ENCODE results near the gene TNIP2. TPM values are rescaled to one million over a fixed set of nuclear protein-coding genes. Genes with fewer than 3 reads are reported as not detected.

The TNIP2 gene
- total RNA-seq, 1 donor from 2014 or later, result 19.4 TPM

DNA sequence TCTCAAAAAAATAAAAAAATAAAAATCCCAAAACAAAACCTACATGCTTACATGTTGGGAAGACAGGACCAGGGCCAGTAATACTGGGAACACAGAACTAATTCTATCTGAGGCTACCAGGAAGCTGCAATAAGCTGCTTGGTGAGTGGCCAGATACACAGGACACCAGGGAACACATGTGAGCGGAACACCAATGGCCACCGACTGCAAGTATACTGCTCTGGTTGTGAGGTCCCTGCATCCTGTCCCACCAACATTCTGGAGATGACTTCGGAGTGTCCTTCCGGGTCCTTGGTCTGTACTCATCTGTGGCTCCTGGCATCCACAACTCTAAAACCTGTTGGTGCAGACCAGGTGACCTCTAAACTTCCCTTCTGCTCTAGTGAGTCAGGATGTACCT lies 2.7 kb downstream of the TNIP2 start:
- Histone ChIP-seq H3K27ac (replicated peaks) (no peak overlapping the region), H3K4me3 (no peak overlapping the region), H3K4me1 (peaks cover 65% of the 10 kb centered on the region), H3K9me3 (replicated peaks) (no peaks in the 10 kb centered on the region), H3K36me3 (no peaks in the 10 kb centered on the region), H3K27me3 (ENCODE audit: low read depth) (no peaks in the 10 kb centered on the region)
- TF ChIP-seq, protein P1, sequence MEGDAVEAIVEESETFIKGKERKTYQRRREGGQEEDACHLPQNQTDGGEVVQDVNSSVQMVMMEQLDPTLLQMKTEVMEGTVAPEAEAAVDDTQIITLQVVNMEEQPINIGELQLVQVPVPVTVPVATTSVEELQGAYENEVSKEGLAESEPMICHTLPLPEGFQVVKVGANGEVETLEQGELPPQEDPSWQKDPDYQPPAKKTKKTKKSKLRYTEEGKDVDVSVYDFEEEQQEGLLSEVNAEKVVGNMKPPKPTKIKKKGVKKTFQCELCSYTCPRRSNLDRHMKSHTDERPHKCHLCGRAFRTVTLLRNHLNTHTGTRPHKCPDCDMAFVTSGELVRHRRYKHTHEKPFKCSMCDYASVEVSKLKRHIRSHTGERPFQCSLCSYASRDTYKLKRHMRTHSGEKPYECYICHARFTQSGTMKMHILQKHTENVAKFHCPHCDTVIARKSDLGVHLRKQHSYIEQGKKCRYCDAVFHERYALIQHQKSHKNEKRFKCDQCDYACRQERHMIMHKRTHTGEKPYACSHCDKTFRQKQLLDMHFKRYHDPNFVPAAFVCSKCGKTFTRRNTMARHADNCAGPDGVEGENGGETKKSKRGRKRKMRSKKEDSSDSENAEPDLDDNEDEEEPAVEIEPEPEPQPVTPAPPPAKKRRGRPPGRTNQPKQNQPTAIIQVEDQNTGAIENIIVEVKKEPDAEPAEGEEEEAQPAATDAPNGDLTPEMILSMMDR (IDR thresholded peaks at IDR 0.05; ENCODE audit: borderline replicate concordance), result no peak
- intact Hi-C loops (cut with micrococcal nuclease), result no loop called here
- no peak for DNase-seq

- Histone ChIP-seq H3K9me3 (replicated peaks) (no peaks in the 10 kb centered on the region), H3K27me3 (ENCODE audit: low read depth) (no peaks in the 10 kb centered on the region), H3K4me1 (peaks cover 72% of the 10 kb centered on the region), H3K4me3 (no peak overlapping the region), H3K36me3 (peaks cover 19% of the 10 kb centered on the region), H3K27ac (replicated peaks) (peak overlapping the region; percentile 53)
- intact Hi-C loops (cut with micrococcal nuclease), result no loop called here
- no peak for DNase-seq
- TF ChIP-seq, protein P1 (IDR thresholded peaks at IDR 0.05; ENCODE audit: borderline replicate concordance), result no peak
Measured at GRCh38 chr4:2750719-2751605, 5.2 kb downstream of the TNIP2 start.

DNA sequence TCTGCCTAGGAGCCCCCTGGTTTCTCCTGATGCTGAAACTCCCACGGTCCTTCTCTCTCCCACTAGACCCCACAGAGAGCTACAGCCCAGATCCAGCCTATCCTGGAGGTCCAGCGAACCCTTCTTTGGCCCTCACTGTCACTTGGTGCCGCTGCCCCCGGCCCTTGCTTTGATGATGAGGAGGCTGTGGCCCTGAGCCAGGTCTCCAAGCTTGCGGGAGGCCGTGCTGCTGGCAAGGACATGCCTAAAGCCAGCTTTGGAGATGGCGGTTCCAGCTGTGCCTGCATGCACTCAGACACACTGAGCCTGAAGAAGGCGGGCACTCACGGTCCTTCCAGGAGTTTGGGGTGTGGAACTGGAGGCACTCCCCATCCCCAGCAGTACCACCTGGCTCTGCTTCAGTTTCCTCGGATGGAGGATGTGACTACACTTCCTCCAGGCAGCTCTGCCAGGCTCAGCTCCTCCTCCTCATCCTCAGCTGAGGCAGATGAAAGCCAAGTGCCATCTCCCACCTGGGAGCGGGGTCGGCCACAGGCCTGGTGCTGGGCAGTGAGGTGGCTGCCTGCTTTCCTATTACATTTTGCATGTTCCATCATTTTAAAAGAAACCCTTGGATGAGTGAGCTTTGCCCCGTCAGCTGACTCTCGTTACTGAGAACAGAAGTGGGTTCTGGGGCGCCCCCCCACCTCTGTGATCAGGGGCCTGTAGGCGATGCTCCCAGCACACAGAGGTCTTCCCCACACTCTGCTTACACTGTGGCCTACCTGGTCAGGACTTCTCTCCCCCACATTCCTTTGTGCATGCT lies 9.0 kb downstream of the TNIP2 start:
- intact Hi-C loops (cut with micrococcal nuclease), result no loop called here
- TF ChIP-seq, protein P1 (IDR thresholded peaks at IDR 0.05; ENCODE audit: borderline replicate concordance), result no peak
- Histone ChIP-seq H3K4me3 (no peak overlapping the region), H3K36me3 (peaks cover 58% of the 10 kb centered on the region), H3K27me3 (ENCODE audit: low read depth) (no peaks in the 10 kb centered on the region), H3K9me3 (replicated peaks) (no peaks in the 10 kb centered on the region), H3K4me1 (peaks cover 52% of the 10 kb centered on the region), H3K27ac (replicated peaks) (peak overlapping the region; percentile 58)
- DNase-seq, result no peak

DNA sequence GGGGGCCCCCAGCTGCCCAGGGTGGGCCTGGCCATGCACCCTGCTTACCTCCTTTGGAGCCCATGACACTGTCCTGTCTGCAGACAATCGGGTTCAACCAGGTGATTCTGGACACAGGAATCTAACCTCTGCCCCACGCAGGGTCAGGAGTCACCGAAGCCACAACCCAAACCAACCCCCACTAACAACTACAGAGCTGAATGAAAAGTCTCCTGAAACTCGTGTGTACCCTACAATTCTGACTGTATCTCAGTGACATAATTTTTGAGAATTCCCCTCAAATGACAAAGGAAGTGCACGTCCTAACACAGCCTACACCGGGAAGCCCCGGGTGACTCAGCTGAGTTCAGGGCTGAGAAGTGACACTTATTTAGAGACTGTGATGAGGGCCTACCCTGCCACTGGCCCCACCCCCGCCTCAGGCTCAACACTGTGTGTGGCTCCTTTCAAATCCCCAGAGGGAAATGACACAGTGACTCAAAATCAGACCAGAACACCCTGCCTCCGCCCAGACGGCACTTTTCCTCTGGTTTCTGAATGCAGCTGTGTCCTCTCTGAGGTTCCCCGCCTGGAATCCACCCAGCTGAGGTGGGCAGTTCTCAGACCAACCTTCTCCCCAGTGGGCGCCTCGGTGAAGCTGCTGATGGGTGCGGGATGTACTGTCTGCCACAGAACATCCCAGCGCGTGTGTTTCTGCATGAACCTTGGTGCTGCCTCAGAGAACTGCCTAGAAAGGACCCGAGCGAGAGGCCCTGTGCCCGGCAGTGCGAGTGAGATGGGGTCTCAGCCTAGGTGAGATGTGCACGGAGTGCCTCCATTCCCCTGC lies 9.9 kb downstream of the TNIP2 start:
- Histone ChIP-seq H3K4me1 (peaks cover 44% of the 10 kb centered on the region), H3K9me3 (replicated peaks) (no peaks in the 10 kb centered on the region), H3K36me3 (peaks cover 65% of the 10 kb centered on the region), H3K27ac (replicated peaks) (peak overlapping the region; percentile 58), H3K27me3 (ENCODE audit: low read depth) (no peaks in the 10 kb centered on the region), H3K4me3 (no peak overlapping the region)
- peak; percentile 55 for DNase-seq
- intact Hi-C loops (cut with micrococcal nuclease), result no loop called here
- TF ChIP-seq, protein P1 (IDR thresholded peaks at IDR 0.05; ENCODE audit: borderline replicate concordance), result no peak

GRCh38 chr4:2745516-2745915 lies 10.6 kb downstream of the TNIP2 start:
- H3K9me3 ChIP-seq (replicated peaks), result no peaks in the 10 kb centered on the region
- TF ChIP-seq, protein P1 (IDR thresholded peaks at IDR 0.05; ENCODE audit: borderline replicate concordance), result no peak
- H3K36me3 ChIP-seq, result peaks cover 65% of the 10 kb centered on the region
- H3K27me3 ChIP-seq (ENCODE audit: low read depth), result no peaks in the 10 kb centered on the region
- intact Hi-C loops (cut with micrococcal nuclease), result no loop called here
- no peak overlapping the region for H3K4me3 ChIP-seq
- no peak for DNase-seq
- H3K4me1 ChIP-seq, result peaks cover 37% of the 10 kb centered on the region
- peak overlapping the region; percentile 58 for H3K27ac ChIP-seq (replicated peaks)
